GM12874 (cell line): ENCODE data around the gene STK36.
A peak's percentile ranks its signal among the peaks of the same experiment; 100 is the strongest.

Source experiments
- TF ChIP-seq, protein P1 (sequence below): IDR thresholded peaks from 2 replicates; pipeline ENCODE4 v1.5.1; 2011; ENCODE audit warnings: low read depth, mild to moderate bottlenecking, control low read depth, low read length, moderate library complexity; ENCODE audit not compliant: insufficient read depth

The STK36 gene

DNA sequence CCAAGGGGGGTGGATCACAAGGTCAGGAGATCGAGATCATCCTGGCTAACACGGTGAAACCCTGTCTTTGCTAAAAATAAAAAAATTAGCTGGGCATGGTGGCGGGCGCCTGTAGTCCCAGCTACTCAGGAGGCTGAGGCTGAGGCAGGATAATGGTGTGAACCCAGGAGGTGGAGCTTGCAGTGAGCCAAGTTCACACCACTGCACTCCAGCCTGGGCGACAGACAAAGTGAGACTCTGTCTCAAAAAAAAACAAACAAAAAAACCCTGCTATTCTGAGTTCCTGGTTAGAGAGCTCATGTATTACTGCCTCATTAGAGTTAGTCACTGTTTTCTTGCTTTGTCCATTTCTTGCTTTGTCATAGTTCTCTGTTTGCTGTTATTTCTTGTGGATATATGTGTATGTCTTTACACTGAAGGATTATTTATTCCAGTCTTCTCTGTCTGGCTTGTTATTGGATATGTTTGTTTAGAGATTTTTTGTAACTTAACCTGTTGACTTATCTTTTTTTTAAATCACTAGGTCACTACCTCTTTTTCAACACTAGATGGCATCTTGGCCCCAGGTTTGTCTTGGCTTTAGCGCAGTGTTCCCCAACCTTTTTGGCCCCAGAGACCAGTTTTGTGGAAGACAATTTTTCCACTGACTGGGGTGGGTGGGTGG lies 55.7 kb downstream of the STK36 start:
- TF ChIP-seq, protein P1, sequence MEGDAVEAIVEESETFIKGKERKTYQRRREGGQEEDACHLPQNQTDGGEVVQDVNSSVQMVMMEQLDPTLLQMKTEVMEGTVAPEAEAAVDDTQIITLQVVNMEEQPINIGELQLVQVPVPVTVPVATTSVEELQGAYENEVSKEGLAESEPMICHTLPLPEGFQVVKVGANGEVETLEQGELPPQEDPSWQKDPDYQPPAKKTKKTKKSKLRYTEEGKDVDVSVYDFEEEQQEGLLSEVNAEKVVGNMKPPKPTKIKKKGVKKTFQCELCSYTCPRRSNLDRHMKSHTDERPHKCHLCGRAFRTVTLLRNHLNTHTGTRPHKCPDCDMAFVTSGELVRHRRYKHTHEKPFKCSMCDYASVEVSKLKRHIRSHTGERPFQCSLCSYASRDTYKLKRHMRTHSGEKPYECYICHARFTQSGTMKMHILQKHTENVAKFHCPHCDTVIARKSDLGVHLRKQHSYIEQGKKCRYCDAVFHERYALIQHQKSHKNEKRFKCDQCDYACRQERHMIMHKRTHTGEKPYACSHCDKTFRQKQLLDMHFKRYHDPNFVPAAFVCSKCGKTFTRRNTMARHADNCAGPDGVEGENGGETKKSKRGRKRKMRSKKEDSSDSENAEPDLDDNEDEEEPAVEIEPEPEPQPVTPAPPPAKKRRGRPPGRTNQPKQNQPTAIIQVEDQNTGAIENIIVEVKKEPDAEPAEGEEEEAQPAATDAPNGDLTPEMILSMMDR = peak; percentile 31; the same call in 1 of the 2 replicates

DNA sequence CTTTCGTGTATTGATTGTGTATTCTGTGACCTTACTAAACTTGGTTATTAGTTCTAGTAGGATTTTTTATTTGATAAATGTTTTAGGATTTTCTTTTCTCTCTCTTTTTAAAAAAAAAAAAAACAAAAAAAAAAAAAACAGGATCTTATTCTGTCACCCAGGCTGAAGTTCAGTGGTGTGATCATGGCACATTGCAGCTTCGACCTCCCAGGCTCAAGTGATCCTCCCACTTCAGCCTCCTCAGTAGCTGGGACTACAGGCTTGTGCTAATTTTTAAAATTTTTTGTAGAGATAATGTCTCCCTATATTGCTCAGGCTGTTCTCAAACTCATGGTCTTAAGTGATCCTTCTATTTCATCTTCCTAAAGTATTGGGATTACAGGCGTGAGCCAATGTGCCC lies 57.8 kb downstream of the STK36 start:
- TF ChIP-seq, protein P1 = no peak

DNA sequence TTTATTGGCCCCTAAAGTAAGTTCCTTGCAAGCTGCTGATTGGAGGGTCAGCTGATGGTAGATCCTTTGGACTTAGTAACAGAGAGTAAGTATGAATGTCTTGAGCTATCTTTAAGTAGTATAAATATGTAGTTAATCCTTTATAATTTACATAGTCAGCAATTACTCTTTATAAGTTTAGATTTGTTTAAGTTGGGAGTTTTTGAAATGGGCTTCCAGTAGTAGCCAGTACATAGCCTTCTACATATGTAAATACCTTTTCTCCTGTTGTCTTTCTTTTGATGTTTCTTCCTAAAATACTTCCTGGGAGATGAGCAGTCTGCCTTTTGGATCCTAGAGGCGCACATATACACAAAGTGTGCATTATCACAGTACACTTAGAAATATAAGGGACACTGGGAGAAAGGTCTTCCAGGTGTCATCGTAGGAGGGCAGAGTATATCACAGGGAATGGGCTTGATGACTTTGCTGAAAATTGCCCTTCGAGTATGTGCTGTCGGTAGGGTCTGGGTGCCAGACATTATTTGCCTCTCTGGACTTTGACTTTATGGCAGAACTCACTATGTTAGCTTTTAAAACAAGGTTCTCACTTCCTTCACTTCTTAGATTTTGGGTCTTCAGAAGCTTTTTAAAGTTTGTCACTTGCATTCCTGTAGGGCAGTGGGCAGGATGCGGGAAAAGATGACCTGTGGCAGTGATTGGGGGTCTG lies 60.3 kb downstream of the STK36 start:
- TF ChIP-seq, protein P1 = no peak

DNA sequence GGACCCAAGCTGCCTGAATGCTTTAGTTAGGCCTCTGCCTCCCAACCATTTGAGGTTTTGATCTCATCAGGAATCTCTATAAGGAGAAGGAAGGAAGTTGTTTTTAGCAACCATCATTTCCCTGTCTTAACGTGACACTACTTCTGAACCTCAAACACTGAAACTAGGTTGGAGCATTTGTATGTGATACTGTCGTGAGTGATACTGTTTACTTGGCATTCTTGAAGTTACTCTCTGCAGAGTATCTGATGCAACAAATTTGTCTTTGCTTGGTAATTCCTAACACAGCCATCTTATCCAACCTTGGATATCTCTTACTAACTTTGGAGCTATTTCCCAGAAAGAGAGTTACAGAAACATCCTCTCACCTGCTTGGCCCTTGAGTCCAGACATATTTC lies 60.9 kb downstream of the STK36 start:
- TF ChIP-seq, protein P1 = no peak

DNA sequence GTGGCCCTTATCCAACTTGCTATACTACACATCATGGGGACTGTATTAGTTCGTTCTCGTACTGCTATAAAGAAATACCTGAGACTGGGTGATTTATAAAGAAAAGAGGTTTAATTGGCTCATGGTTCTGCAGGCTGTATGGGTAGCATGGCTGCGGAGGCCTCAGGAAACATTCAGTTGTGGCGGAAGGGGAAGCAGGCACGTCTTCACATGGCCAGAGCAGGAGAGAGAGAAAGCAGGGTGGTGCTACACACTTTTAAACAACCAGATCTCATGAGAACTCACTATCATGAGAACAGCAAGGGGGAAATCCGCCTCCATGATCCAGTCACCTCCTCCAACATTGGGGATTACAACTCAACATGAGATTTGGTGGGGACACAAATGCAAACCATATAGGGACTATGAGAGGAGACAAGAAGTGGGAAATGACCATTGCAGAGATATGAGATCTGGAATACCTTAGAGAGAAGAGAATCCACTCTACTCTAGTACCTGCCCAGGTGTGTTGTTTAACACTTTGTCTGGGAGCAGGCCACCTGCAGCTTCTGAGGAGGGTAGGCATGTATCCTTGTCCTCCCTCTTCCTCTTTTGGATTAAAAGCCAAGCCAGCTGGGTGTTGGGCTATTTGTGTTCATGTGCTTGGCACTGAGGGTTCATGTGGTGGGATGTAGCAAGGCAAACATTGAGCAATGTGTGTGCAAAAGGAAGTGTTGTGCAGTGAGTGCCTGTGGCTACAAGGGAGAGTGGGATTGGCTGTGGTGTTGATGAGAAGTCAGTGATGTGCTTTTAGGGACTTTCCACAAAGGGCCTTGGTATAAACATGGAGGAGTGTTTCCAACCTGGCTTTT lies 61.5 kb downstream of the STK36 start:
- TF ChIP-seq, protein P1 = no peak

DNA sequence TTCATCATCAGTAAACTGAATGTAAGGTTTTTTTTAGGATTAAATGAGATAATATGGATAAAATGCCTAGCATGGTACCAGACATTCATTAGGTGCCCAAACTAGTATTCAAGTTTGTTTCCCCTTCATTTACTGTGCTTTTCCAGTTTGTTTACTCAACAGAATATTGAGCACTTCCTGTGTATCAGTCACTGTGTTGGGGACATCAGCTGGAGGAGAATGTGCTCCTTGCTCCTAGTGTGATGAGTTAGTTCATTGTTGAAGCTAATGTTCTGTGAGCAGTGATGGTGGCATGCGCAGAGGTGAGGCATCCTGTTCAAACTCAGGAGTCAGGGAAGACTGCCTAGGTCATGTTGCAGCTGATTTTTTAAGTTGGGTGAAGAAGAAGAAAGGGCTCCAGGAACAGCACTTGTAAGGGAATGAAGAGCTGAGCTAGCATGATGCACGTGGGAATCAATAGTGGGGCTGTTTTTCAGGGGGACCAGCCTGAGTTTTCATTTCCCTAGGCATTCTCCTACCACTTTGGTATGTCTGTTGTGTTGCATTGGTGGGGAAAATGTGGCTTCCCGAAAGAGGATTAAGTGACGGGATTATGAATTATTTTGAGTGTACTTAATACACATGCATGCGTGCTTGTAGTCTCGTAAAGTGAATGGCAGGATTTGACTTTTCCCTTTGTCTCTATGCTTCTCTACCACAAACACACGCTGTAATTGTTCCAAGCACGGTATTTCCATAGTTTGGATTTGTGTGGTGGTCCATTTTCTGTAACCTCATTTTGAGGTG lies 62.5 kb downstream of the STK36 start:
- TF ChIP-seq, protein P1 = no peak
